Activated CD4-positive, alpha-beta memory T cell treated with anti-CD3 and anti-CD28 coated beads, Interleukin-2, amount 10 ng/mL, durations not matched to agents 7 days and 5 days (primary cell): ENCODE data around the gene HSPB1. TPM values are rescaled to one million over a fixed set of nuclear protein-coding genes. Genes with fewer than 3 reads are reported as not detected.
"Not testable (repeated sequence)": the region's sequence is repeated elsewhere in the genome, so short reads cannot be mapped to it uniquely, and the experiment has no call there.

Source experiments
- CTCF ChIA-PET: fragments of 350-600 bp; sonication (Branson Sonifier 250); formaldehyde crosslinking; loops from one replicate; lab custom pipeline; 2021; ENCODE audit warnings: antibody characterized with exemption, inconsistent platforms; lab: Charles Lee
- POLR2A ChIA-PET: fragments of 350-600 bp; sonication (Branson Sonifier 250); formaldehyde crosslinking; loops from one replicate; lab custom pipeline; 2021; ENCODE audit warnings: antibody characterized with exemption; lab: Charles Lee
- DNase-seq: peaks from one replicate; pipeline ENCODE4 v3.0.0-alpha.2; 2020
- H3K27ac Mint-ChIP-seq: one replicate; pipeline ENCODE4 v1.8.0; 2021; ENCODE audit warnings: mild to moderate bottlenecking, mixed read lengths
- H3K27me3 Mint-ChIP-seq: one replicate; pipeline ENCODE4 v1.8.0; 2021; ENCODE audit warnings: mixed read lengths
- H3K36me3 Mint-ChIP-seq: one replicate; pipeline ENCODE4 v1.8.0; 2021; ENCODE audit warnings: low read depth, mixed read lengths
- H3K4me1 Mint-ChIP-seq: one replicate; pipeline ENCODE4 v1.8.0; 2021; ENCODE audit warnings: mixed read lengths
- H3K4me3 Mint-ChIP-seq: one replicate; pipeline ENCODE4 v1.8.0; 2021; ENCODE audit warnings: mild to moderate bottlenecking, mixed read lengths
- H3K9me3 Mint-ChIP-seq: one replicate; pipeline ENCODE4 v1.8.0; 2021; ENCODE audit warnings: mixed read lengths
- total RNA-seq, 2 experiments: library from RNA; stranded (reverse); gene quantifications; one replicate each; pipeline ENCODE4 v1.2.3, GENCODE V29; 2021

Gene HSPB1
- total RNA-seq, 2 experiments from 2014 or later = 33.7 to 38.4 TPM

GRCh38 chr7:76330673-76331072, 28.2 kb downstream of the HSPB1 start:
- ChIA-PET POLR2A (interaction anchor here (3.0 kb wide), 1 partner anchor 12 kb away, joined by 11 read pairs; no protein-coding TSS in a partner anchor), CTCF (interaction anchor here (0.8 to 1.0 kb wide), 2 partner anchors 8 to 39 kb away, joined by 3 to 4 read pairs; no protein-coding TSS in a partner anchor)
- Mint-ChIP-seq H3K4me1 (peaks cover 20% of the 10 kb centered on the region), H3K4me3 (no peak overlapping the region), H3K27ac (no peak overlapping the region), H3K27me3 (no peaks in the 10 kb centered on the region), H3K36me3 (peaks cover 45% of the 10 kb centered on the region), H3K9me3 (no peaks in the 10 kb centered on the region)
- DNase-seq = no peak

DNA sequence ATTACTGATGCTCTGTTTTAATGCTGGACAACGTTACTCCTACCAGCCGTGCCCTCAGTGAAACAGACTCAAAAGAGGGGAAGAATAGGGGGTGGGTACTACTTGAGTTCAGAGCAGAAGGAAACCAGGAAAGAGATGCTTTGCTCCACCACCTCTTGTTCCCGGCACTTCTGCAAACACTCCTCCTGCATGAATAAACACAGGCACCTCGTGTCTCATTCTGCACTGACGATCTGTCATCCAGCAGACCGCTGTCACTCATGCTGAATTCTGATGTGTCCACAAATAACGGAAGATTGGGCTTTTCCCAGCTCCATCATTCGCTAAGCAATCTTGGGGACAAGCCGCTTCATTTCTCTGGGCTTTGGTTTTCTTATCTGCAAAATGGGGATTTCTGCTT, 29.6 kb downstream of the HSPB1 start:
- Mint-ChIP-seq H3K4me1 (peaks cover 25% of the 10 kb centered on the region), H3K36me3 (peaks cover 44% of the 10 kb centered on the region), H3K27me3 (no peaks in the 10 kb centered on the region), H3K9me3 (no peaks in the 10 kb centered on the region), H3K27ac (no peak overlapping the region), H3K4me3 (no peak overlapping the region)
- no peak for DNase-seq
- ChIA-PET CTCF (no interaction called here), POLR2A (interaction anchor here (0.6 to 3.0 kb wide), 2 partner anchors 13 to 14 kb away, joined by 3 to 11 read pairs; no protein-coding TSS in a partner anchor)

GRCh38 chr7:76333511-76334101, 31.1 kb downstream of the HSPB1 start:
- CTCF ChIA-PET = interaction anchor here (3.7 kb wide), 1 partner anchor 15 kb away, joined by 9 read pairs; no protein-coding TSS in a partner anchor
- H3K9me3 Mint-ChIP-seq = no peaks in the 10 kb centered on the region
- DNase-seq = no peak
- peaks cover 20% of the 10 kb centered on the region for H3K4me1 Mint-ChIP-seq
- POLR2A ChIA-PET = interaction anchor here (0.9 to 2.7 kb wide), 3 partner anchors 16 to 25 kb away, joined by 3 to 10 read pairs (median 3); partner anchors contain the start of gene YWHAG
- peaks cover 42% of the 10 kb centered on the region for H3K36me3 Mint-ChIP-seq
- H3K4me3 Mint-ChIP-seq = no peak overlapping the region
- H3K27me3 Mint-ChIP-seq = no peaks in the 10 kb centered on the region
- H3K27ac Mint-ChIP-seq = no peak overlapping the region

GRCh38 chr7:76334320-76334967, 32.0 kb downstream of the HSPB1 start:
- Mint-ChIP-seq H3K27me3 (no peaks in the 10 kb centered on the region), H3K4me1 (peaks cover 17% of the 10 kb centered on the region), H3K27ac (no peak overlapping the region), H3K9me3 (no peaks in the 10 kb centered on the region), H3K36me3 (peaks cover 35% of the 10 kb centered on the region), H3K4me3 (no peak overlapping the region)
- DNase-seq = no peak
- ChIA-PET CTCF (interaction anchor here (0.8 to 3.7 kb wide), 2 partner anchors 16 to 156 kb away, joined by 3 to 9 read pairs; no protein-coding TSS in a partner anchor), POLR2A (interaction anchor here (1.2 to 2.7 kb wide), 2 partner anchors 16 to 20 kb away, joined by 3 to 10 read pairs; no protein-coding TSS in a partner anchor)

GRCh38 chr7:76335417-76335816, 32.9 kb downstream of the HSPB1 start:
- DNase-seq, H3K4me3 Mint-ChIP-seq, H3K27ac Mint-ChIP-seq, H3K9me3 Mint-ChIP-seq, H3K27me3 Mint-ChIP-seq: not testable (repeated sequence)
- CTCF ChIA-PET = interaction anchor here (0.8 to 3.7 kb wide), 3 partner anchors 17 to 156 kb away, joined by 3 to 9 read pairs (median 6); no protein-coding TSS in a partner anchor
- Mint-ChIP-seq H3K36me3 (peaks cover 37% of the 10 kb centered on the region), H3K4me1 (peaks cover 23% of the 10 kb centered on the region)
- POLR2A ChIA-PET = interaction anchor here (2.7 kb wide), 1 partner anchor 17 kb away, joined by 10 read pairs; no protein-coding TSS in a partner anchor

GRCh38 chr7:76336094-76336493, 33.6 kb downstream of the HSPB1 start:
- DNase-seq = no peak
- H3K27me3 Mint-ChIP-seq = no peaks in the 10 kb centered on the region
- H3K36me3 Mint-ChIP-seq = peaks cover 36% of the 10 kb centered on the region
- peak overlapping the region; percentile 9 for H3K27ac Mint-ChIP-seq
- no peak overlapping the region for H3K4me3 Mint-ChIP-seq
- H3K4me1 Mint-ChIP-seq = peaks cover 28% of the 10 kb centered on the region
- ChIA-PET POLR2A (no interaction called here), CTCF (interaction anchor here (1.0 to 3.7 kb wide), 3 partner anchors 13 to 29 kb away, joined by 4 to 9 read pairs (median 6); no protein-coding TSS in a partner anchor)
- no peaks in the 10 kb centered on the region for H3K9me3 Mint-ChIP-seq

- no peaks in the 10 kb centered on the region for H3K27me3 Mint-ChIP-seq
- DNase-seq = no peak
- CTCF ChIA-PET = interaction anchor here (1.1 kb wide), 1 partner anchor 14 kb away, joined by 4 read pairs; no protein-coding TSS in a partner anchor
- peaks cover 33% of the 10 kb centered on the region for H3K4me1 Mint-ChIP-seq
- peaks cover 36% of the 10 kb centered on the region for H3K36me3 Mint-ChIP-seq
- no peak overlapping the region for H3K4me3 Mint-ChIP-seq
- POLR2A ChIA-PET = interaction anchor here (1.7 kb wide), 1 partner anchor 10 kb away, joined by 3 read pairs; no protein-coding TSS in a partner anchor
- H3K9me3 Mint-ChIP-seq = no peaks in the 10 kb centered on the region
- H3K27ac Mint-ChIP-seq = no peak overlapping the region
These were observed 34.7 kb downstream of the HSPB1 start for GRCh38 chr7:76337147-76337546.

- H3K36me3 Mint-ChIP-seq = peaks cover 46% of the 10 kb centered on the region
- no peak overlapping the region for H3K27ac Mint-ChIP-seq
- ChIA-PET CTCF (no interaction called here), POLR2A (interaction anchor here (1.3 kb wide), 1 partner anchor 20 kb away, joined by 4 read pairs; the partner anchor contains the start of gene YWHAG)
- H3K4me3 Mint-ChIP-seq = no peak overlapping the region
- H3K27me3 Mint-ChIP-seq = no peaks in the 10 kb centered on the region
- H3K4me1 Mint-ChIP-seq = peaks cover 42% of the 10 kb centered on the region
- no peaks in the 10 kb centered on the region for H3K9me3 Mint-ChIP-seq
- DNase-seq = no peak
These were observed 36.0 kb downstream of the HSPB1 start for GRCh38 chr7:76338298-76339084.

- Mint-ChIP-seq H3K27me3 (no peaks in the 10 kb centered on the region), H3K4me3 (no peak overlapping the region), H3K9me3 (no peaks in the 10 kb centered on the region), H3K36me3 (peaks cover 65% of the 10 kb centered on the region), H3K27ac (peak overlapping the region; percentile 1), H3K4me1 (peaks cover 53% of the 10 kb centered on the region)
- no peak for DNase-seq
- POLR2A ChIA-PET = interaction anchor here (1.1 kb wide), 1 partner anchor 19 kb away, joined by 8 read pairs; the partner anchor contains the start of gene YWHAG
- CTCF ChIA-PET = interaction anchor here (1.2 kb wide), 1 partner anchor 35 kb away, joined by 5 read pairs; no protein-coding TSS in a partner anchor
These were observed 38.2 kb downstream of the HSPB1 start for GRCh38 chr7:76340617-76341131.

- H3K9me3 Mint-ChIP-seq = no peaks in the 10 kb centered on the region
- peaks cover 59% of the 10 kb centered on the region for H3K4me1 Mint-ChIP-seq
- no peak for DNase-seq
- no peak overlapping the region for H3K4me3 Mint-ChIP-seq
- no peaks in the 10 kb centered on the region for H3K27me3 Mint-ChIP-seq
- peaks cover 73% of the 10 kb centered on the region for H3K36me3 Mint-ChIP-seq
- CTCF ChIA-PET = no interaction called here
- POLR2A ChIA-PET = interaction anchor here (0.6 kb wide), 1 partner anchor 82 kb away, joined by 3 read pairs; the partner anchor contains the start of gene ZP3
- peak overlapping the region; percentile 17 for H3K27ac Mint-ChIP-seq
These were observed 39.7 kb downstream of the HSPB1 start for GRCh38 chr7:76342222-76342621.

DNA sequence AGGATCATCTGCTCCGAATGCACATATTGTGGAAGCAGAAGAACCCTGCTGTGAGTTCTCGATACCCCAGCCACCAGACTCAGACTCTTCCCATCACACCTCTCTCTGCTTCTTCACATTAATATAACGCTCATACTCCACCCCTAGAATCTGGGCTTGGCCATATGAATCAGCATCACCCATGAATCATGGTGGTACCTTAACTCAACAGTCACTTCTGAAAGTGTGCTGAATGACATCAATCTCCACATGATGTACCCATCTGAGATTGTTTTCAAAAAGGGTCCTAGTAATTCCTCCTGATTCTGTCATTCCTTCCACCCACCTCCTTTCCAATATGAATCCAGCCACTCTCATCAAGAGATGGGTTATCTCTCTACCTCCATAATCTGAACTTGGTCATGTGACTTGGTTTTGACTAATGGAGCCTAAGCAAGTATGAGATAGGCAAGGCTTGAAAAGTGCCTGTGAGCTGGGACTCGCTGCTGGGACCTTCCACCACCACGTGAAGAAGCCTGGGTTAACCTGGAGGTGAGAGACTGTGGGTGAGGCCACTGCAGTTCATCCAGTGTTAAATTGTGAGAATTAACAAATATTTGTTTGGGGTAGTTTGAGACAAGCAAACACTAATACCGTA, 40.9 kb downstream of the HSPB1 start:
- Mint-ChIP-seq H3K36me3 (peaks cover 72% of the 10 kb centered on the region), H3K4me1 (peaks cover 66% of the 10 kb centered on the region), H3K9me3 (no peaks in the 10 kb centered on the region), H3K27me3 (no peaks in the 10 kb centered on the region), H3K4me3 (no peak overlapping the region), H3K27ac (peak overlapping the region; percentile 13)
- ChIA-PET CTCF (no interaction called here), POLR2A (interaction anchor here (1.4 kb wide), 1 partner anchor 11 kb away, joined by 4 read pairs; no protein-coding TSS in a partner anchor)
- no peak for DNase-seq
